ENCODE measurements around the gene PLEKHM2.

GRCh38 chr1:15757016-15757543 is 73.0 kb downstream of the PLEKHM2 start:
- TF ChIP-seq CTCF (IDR thresholded peaks at IDR 0.05; ENCODE audit: insufficient read depth, low read length) = no peak
- no peak for TF ChIP-seq POLR2AphosphoS5 (IDR thresholded peaks at IDR 0.05; ENCODE audit: low read depth)

All from HL-60 (cell line).